CD4-positive, alpha-beta memory T cell (primary cell): ENCODE results near the gene WHRN. TPM values are rescaled to one million over a fixed set of nuclear protein-coding genes. Genes with fewer than 3 reads are reported as not detected.

Experiments used
- CTCF ChIA-PET: fragments of 350-600 bp; sonication (Branson Sonifier 250); formaldehyde crosslinking; loops from one replicate; lab custom pipeline; 2021; ENCODE audit warnings: inconsistent platforms; ENCODE audit not compliant: partially characterized antibody; lab: Charles Lee
- POLR2A ChIA-PET: fragments of 350-600 bp; sonication (Branson Sonifier 250); formaldehyde crosslinking; loops from one replicate; lab custom pipeline; 2021; ENCODE audit not compliant: partially characterized antibody; lab: Charles Lee
- DNase-seq, 5 donors: peaks; one replicate each; pipeline versions ENCODE4 v3.0.0 to v3.0.0-alpha.2; 2020 to 2022; ENCODE audit warnings: mixed read lengths in 1 of 5
- H3K27ac ChIP-seq: one replicate; pipeline ENCODE4 v1.7.0; 2013; ENCODE audit warnings: low read depth, low read length
- H3K27me3 ChIP-seq: 2 replicates; pipeline ENCODE4 v1.7.0; 2013; ENCODE audit warnings: mild to moderate bottlenecking, low read length, moderate library complexity; ENCODE audit not compliant: insufficient read depth
- H3K36me3 ChIP-seq: 2 replicates; pipeline ENCODE4 v1.7.0; 2013; ENCODE audit warnings: mild to moderate bottlenecking, low read length, moderate library complexity; ENCODE audit not compliant: insufficient read depth
- H3K4me1 ChIP-seq: 2 replicates; pipeline ENCODE4 v1.7.0; 2013; ENCODE audit warnings: mild to moderate bottlenecking, low read length, moderate library complexity; ENCODE audit not compliant: insufficient read depth
- H3K4me3 ChIP-seq, 2 donors: one replicate each; pipeline ENCODE4 v1.7.0; 2013; ENCODE audit warnings: low read length in 2 of 2, mild to moderate bottlenecking in 1 of 2
- H3K9me3 ChIP-seq, 2 donors: one replicate each; pipeline ENCODE4 v1.7.0; 2013; ENCODE audit warnings: low read length in 2 of 2, control low read depth in 1 of 2; ENCODE audit not compliant: control insufficient read depth in 1 of 2
- H3K27ac Mint-ChIP-seq, 7 donors: one replicate each; pipeline ENCODE4 v1.8.0; 2020 to 2021; ENCODE audit warnings: mixed read lengths in 7 of 7, mild to moderate bottlenecking in 6 of 7, inconsistent platforms in 3 of 7, moderate library complexity in 3 of 7
- H3K27me3 Mint-ChIP-seq, 2 donors: one replicate each; pipeline ENCODE4 v1.8.0; 2020 to 2021; ENCODE audit warnings: mixed read lengths in 2 of 2
- H3K36me3 Mint-ChIP-seq, 2 donors: one replicate each; pipeline ENCODE4 v1.8.0; 2020 to 2021; ENCODE audit warnings: mixed read lengths in 2 of 2, inconsistent platforms in 1 of 2, mild to moderate bottlenecking in 1 of 2
- H3K4me1 Mint-ChIP-seq, 4 donors: one replicate each; pipeline ENCODE4 v1.8.0; 2020 to 2021; ENCODE audit warnings: mixed read lengths in 4 of 4, mild to moderate bottlenecking in 1 of 4
- H3K4me3 Mint-ChIP-seq, 8 donors: one replicate each; pipeline ENCODE4 v1.8.0; 2020 to 2021; ENCODE audit warnings: mixed read lengths in 8 of 8, mild to moderate bottlenecking in 7 of 8, moderate library complexity in 6 of 8, inconsistent platforms in 3 of 8
- H3K9me3 Mint-ChIP-seq, 8 donors: one replicate each; pipeline ENCODE4 v1.8.0; 2020 to 2021; ENCODE audit warnings: mixed read lengths in 8 of 8, mild to moderate bottlenecking in 5 of 8, inconsistent platforms in 3 of 8, moderate library complexity in 1 of 8
- intact Hi-C: fragments of 100-400 bp; cut with micrococcal nuclease; formaldehyde crosslinking; loops from one replicate; pipeline ENCODE4 v1.15.1; 2023
- polyA plus RNA-seq, 2 donors: library from polyadenylated mRNA; unstranded; fragments of 300-500 nt; fragmentation: Illumina TruSeq; gene quantifications; one replicate each; pipeline ENCODE4 v1.2.3, GENCODE V29; 2021
- total RNA-seq, 2 experiments: library from RNA; stranded (reverse); gene quantifications; one replicate each; pipeline ENCODE4 v1.2.3, GENCODE V29; 2021

WHRN gene
- total and polyA plus RNA-seq, 4 experiments from 2014 or later = 0.24 to 10.1 (median 5.0) TPM

DNA sequence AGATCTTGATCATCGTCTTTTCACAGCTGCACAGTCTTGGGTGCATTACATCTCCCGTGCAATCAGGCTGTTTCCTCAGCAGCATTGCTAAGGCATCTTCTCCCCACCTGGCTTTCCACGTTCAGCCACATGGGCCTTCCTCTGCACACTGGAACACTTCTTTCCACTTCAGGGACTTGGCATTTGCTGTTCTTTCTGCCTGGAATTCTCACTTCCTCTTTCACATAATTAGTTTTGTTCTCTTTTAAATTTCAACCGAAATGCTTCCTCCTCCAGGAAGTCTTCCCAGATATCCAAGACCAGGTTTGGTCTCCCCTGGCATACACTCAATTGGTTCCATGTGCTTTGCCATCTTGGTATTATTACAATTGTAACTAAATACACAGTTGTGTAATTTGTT, 43.8 kb downstream of the WHRN start:
- DNase-seq = no peak
- Mint-ChIP-seq H3K9me3 (peaks cover 0 to 4% (median 0%) of the 10 kb centered on the region in 8 donors), H3K27me3 (no peaks in the 10 kb centered on the region), H3K36me3 (no peaks in the 10 kb centered on the region), H3K27ac (peak overlapping the region in 1 of 7 donors; percentile 32), H3K4me1 (no peaks in the 10 kb centered on the region), H3K4me3 (no peak overlapping the region)
- ChIA-PET CTCF (interaction anchor here (1.1 kb wide), 1 partner anchor 56 kb away, joined by 3 read pairs; no protein-coding TSS in a partner anchor), POLR2A (no interaction called here)
- Histone ChIP-seq H3K4me3 (no peak overlapping the region), H3K9me3 (no peaks in the 10 kb centered on the region), H3K27me3 (no peaks in the 10 kb centered on the region), H3K4me1 (no peaks in the 10 kb centered on the region), H3K36me3 (no peaks in the 10 kb centered on the region), H3K27ac (no peak overlapping the region)
- intact Hi-C loops = no loop called here

DNA sequence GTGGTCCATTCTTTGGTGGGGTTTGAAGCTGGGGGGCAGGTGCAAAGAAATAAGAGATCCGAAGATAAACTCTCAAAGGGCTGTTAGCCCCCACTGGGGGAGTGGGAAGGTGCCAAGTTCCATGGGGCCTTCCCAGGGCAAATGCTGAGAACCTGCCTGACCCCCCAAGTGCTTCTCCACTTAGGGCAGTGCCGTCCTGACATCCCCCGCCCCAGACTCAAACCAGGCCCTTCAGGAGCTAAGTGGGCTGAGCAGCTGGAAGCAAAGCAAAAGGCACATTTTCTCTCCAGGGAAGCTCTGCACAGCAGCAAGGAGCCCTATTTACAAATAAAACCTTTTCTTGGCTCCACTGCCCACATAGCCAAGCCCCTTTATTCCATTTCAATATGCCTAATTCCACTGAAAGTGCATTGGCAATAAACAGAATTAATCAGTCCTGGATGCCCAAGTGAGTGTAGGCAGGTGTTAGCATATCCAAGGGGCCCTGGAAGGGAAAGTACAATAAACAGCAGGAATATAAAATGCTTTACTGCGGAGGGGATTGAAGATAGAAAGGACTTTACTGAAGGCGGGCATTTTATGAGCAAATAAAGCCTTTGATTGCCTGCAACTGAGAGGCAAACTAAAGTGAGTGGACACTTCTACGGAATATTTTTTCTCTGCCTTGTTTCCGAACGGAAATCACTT, 44.6 kb downstream of the WHRN start:
- no peaks in the 10 kb centered on the region for H3K27me3 ChIP-seq
- intact Hi-C loops = no loop called here

DNA sequence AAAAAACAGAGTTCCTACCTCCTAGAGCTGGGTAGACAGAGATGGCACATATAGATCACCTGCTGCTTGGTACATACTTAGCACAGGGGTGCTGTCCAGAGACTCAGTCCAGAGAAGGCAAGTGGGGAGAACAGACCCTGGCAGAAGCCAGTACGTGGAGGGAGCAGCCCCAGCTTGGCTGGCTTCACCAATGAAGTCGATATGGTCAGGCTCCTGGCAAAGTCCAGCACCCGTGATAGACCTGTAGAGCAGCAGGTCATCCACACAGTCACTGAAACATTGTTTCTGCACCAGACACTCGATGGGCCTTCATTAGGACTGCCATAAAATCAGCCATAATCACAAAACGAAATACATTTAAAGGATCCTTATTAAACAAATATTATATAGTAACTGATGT, 45.8 kb downstream of the WHRN start:
- Histone ChIP-seq H3K36me3 (no peaks in the 10 kb centered on the region), H3K4me3 (no peak overlapping the region), H3K27me3 (no peaks in the 10 kb centered on the region), H3K27ac (no peak overlapping the region), H3K4me1 (no peaks in the 10 kb centered on the region), H3K9me3 (no peaks in the 10 kb centered on the region)
- H3K27me3 Mint-ChIP-seq = peaks cover 0 to 2% of the 10 kb centered on the region in 2 donors
- intact Hi-C loops = no loop called here
- H3K4me1 Mint-ChIP-seq = peaks cover 0 to 3% (median 0%) of the 10 kb centered on the region in 4 donors
- CTCF ChIA-PET = no interaction called here
- H3K9me3 Mint-ChIP-seq = peaks cover 0 to 4% (median under 1%) of the 10 kb centered on the region in 8 donors
- no peak overlapping the region for H3K27ac Mint-ChIP-seq
- H3K36me3 Mint-ChIP-seq = no peaks in the 10 kb centered on the region
- no peak overlapping the region for H3K4me3 Mint-ChIP-seq
- no peak for DNase-seq
- POLR2A ChIA-PET = no interaction called here

More for the DNA sequence above, 44.6 kb downstream of the WHRN start:
- no peaks in the 10 kb centered on the region for H3K4me1 ChIP-seq
- no peak overlapping the region for H3K27ac ChIP-seq
- POLR2A ChIA-PET = no interaction called here
- no peak for DNase-seq
- H3K4me3 Mint-ChIP-seq = no peak overlapping the region
- H3K9me3 Mint-ChIP-seq = peaks cover 0 to 4% (median 0%) of the 10 kb centered on the region in 8 donors
- H3K4me3 ChIP-seq = no peak overlapping the region
- H3K27ac Mint-ChIP-seq = no peak overlapping the region
- CTCF ChIA-PET = no interaction called here
- no peaks in the 10 kb centered on the region for H3K9me3 ChIP-seq
- H3K27me3 Mint-ChIP-seq = peaks cover 0 to 2% of the 10 kb centered on the region in 2 donors
- no peaks in the 10 kb centered on the region for H3K36me3 ChIP-seq
- no peaks in the 10 kb centered on the region for H3K4me1 Mint-ChIP-seq
- H3K36me3 Mint-ChIP-seq = no peaks in the 10 kb centered on the region

DNA sequence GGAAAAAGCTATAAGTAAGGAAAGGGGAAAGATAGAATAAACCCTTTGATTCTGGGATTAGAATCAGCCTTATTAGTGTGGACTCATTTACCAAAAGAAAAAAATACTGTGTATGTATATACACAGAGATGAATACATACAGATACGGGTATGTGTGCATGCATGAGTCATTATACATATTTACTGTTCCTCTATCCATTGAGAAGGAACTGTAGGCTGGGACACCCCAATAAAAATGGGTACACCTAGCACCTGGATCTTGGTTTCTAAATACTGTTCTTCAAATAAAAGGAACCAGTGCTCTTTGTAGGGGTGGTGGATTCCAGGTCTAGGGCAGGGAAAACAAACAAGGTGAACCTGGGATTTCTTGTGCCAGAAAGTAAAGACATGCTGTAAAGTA, 48.3 kb downstream of the WHRN start:
- H3K9me3 ChIP-seq = no peaks in the 10 kb centered on the region
- POLR2A ChIA-PET = no interaction called here
- H3K27me3 Mint-ChIP-seq = peaks cover 0 to 2% of the 10 kb centered on the region in 2 donors
- H3K27ac ChIP-seq = no peak overlapping the region
- no peak for DNase-seq
- H3K36me3 ChIP-seq = no peaks in the 10 kb centered on the region
- no peaks in the 10 kb centered on the region for H3K27me3 ChIP-seq
- peaks cover 0 to 14% (median 6%) of the 10 kb centered on the region in 8 donors for H3K9me3 Mint-ChIP-seq
- CTCF ChIA-PET = no interaction called here
- H3K4me3 ChIP-seq = no peak overlapping the region
- H3K36me3 Mint-ChIP-seq = peaks cover 0 to 8% of the 10 kb centered on the region in 2 donors
- intact Hi-C loops = no loop called here
- H3K4me1 ChIP-seq = peaks cover 17% of the 10 kb centered on the region
- no peak overlapping the region for H3K4me3 Mint-ChIP-seq
- H3K27ac Mint-ChIP-seq = no peak overlapping the region
- peaks cover 14 to 28% (median 16%) of the 10 kb centered on the region in 4 donors for H3K4me1 Mint-ChIP-seq

DNA sequence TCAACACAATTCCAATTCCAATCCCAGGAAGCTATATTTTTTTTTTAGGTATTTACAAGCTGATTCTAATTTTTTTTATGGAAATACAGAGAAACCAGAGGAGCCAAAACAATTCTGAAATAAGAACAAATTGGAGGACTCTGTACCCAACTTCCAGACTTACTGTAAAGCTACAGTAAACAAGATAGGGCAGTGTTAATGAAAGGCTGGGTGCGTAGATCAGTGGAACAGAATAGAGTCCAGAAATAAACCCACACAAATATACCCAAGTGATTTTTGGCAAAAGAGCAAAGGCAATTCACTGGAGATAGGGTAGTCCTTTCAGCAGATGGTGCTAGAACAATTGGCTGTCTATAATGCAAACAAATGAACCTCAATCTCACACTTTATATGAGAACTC, 50.6 kb downstream of the WHRN start:
- ChIA-PET CTCF (interaction anchor here (0.6 to 2.1 kb wide), 3 partner anchors 33 to 199 kb away, joined by 4 to 5 read pairs (median 4); no protein-coding TSS in a partner anchor), POLR2A (interaction anchor here (0.8 kb wide), 1 partner anchor 138 kb away, joined by 3 read pairs; no protein-coding TSS in a partner anchor)
- Mint-ChIP-seq H3K4me3 (no peak overlapping the region), H3K27me3 (peaks cover 0 to 2% of the 10 kb centered on the region in 2 donors), H3K27ac (peak overlapping the region in 1 of 7 donors; percentile 22), H3K9me3 (peaks cover 0 to 14% (median 6%) of the 10 kb centered on the region in 8 donors), H3K36me3 (peaks cover 0 to 8% of the 10 kb centered on the region in 2 donors), H3K4me1 (peaks cover 19 to 43% (median 25%) of the 10 kb centered on the region in 4 donors)
- Histone ChIP-seq H3K27ac (no peak overlapping the region), H3K36me3 (no peaks in the 10 kb centered on the region), H3K9me3 (no peaks in the 10 kb centered on the region), H3K4me3 (no peak overlapping the region), H3K27me3 (no peaks in the 10 kb centered on the region), H3K4me1 (peaks cover 27% of the 10 kb centered on the region)
- intact Hi-C loops = loop anchor here (5.0 kb wide), 1 partner anchor 53 kb away; the partner anchor contains the start of gene WHRN
- no peak for DNase-seq

DNA sequence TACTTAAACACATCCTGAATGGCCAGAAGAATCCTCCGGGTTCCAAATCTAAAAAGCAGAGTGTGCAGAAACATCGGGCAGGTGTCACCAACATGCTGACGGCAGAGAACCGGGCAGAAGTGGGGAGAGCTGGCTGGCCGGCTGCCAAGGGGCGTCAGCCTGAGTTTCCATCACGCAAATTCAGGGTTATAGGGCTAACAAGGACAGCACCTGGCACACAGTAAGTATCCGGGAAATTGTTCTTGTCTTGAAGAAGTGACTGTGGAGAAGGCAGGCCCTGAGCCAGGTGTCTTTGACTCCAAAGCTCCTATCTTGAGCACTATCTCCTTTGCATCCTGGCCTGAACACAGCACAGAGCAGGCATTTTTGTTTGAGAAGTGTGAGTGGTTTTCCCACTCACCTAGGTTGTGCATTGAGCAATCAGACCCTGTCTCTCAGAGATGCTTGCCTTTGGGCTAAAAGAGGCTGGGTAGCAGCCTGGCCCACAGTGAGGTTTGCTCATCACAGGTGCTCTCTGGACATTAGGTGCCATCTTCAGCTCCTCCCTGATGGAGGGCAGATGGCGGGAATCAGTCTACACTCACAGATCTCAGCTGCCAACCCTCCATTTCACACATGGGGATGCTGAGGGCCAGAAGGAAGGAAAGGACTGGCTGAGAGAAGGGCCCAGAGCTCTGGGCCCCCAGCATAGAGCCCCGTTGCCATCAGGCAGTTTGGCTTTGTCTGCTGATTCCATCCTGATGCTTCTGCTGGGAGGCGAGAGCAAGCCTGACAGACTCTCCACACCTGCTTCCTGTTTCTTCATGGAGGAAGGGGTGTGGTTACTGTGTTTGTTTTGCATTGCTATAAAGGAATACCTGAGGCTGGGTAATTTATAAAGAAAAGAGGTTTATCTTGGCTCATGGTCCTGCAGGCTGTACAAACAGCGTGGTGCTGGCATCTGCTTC, 52.8 kb downstream of the WHRN start:
- POLR2A ChIA-PET = interaction anchor here (1.1 to 1.5 kb wide), 2 partner anchors 47 to 52 kb away, joined by 3 to 4 read pairs; no protein-coding TSS in a partner anchor
- Mint-ChIP-seq H3K27ac (peak overlapping the region; percentile 63 to 94 (median 86)), H3K4me1 (peaks cover 19 to 43% (median 25%) of the 10 kb centered on the region in 4 donors), H3K27me3 (peaks cover 0 to 2% of the 10 kb centered on the region in 2 donors), H3K9me3 (peaks cover 0 to 14% (median 6%) of the 10 kb centered on the region in 8 donors), H3K36me3 (peaks cover 0 to 8% of the 10 kb centered on the region in 2 donors), H3K4me3 (peak overlapping the region in 7 of 8 donors; percentile 28 to 80 (median 62))
- CTCF ChIA-PET = interaction anchor here (1.0 to 2.0 kb wide), 3 partner anchors 17 to 140 kb away, joined by 3 to 6 read pairs (median 4); no protein-coding TSS in a partner anchor
- Histone ChIP-seq H3K27me3 (no peaks in the 10 kb centered on the region), H3K4me3 (no peak overlapping the region), H3K27ac (peak overlapping the region; percentile 16), H3K4me1 (peaks cover 27% of the 10 kb centered on the region), H3K36me3 (no peaks in the 10 kb centered on the region), H3K9me3 (no peaks in the 10 kb centered on the region)
- DNase-seq = peak; percentile 23 to 50 (median 24)
- intact Hi-C loops = loop anchor here (5.0 kb wide), 1 partner anchor 55 kb away; the partner anchor contains the start of gene WHRN
